ENCODE results near the gene RYR1. TPM values are rescaled to one million over a fixed set of nuclear protein-coding genes. Genes with fewer than 3 reads are reported as not detected.
"Not testable (repeated sequence)": the region's sequence is repeated elsewhere in the genome, so short reads cannot be mapped to it uniquely, and the experiment has no call there.

RYR1 gene
- total RNA-seq, 4 donors from 2014 or later, result 0.54 to 1.6 (median 0.61) TPM

GRCh38 chr19:38492181-38492813 is 58.8 kb downstream of the RYR1 start:
- Histone ChIP-seq H3K27ac (no peak overlapping the region), H3K36me3 (no peaks in the 10 kb centered on the region), H3K27me3 (no peaks in the 10 kb centered on the region), H3K9me3 (no peaks in the 10 kb centered on the region), H3K4me3 (replicated peaks in 1 of 3) (no peak overlapping the region), H3K4me1 (no peaks in the 10 kb centered on the region)
- no peak for TF ChIP-seq POLR2A (IDR thresholded peaks at IDR 0.05)
- no peak for TF ChIP-seq CTCF (IDR thresholded peaks at IDR 0.05)
- 83 to 85% methylated on average over 9 of the region's 9 CpGs for WGBS, 2 donors
- DNase-seq, result no peak
- intact Hi-C loops (cut with DNase I), result no loop called here

- no peaks in the 10 kb centered on the region for H3K27me3 ChIP-seq
- DNase-seq, result no peak
- no peak for TF ChIP-seq CTCF (IDR thresholded peaks at IDR 0.05)
- no peak for TF ChIP-seq POLR2A (IDR thresholded peaks at IDR 0.05)
- H3K9me3 ChIP-seq, result no peaks in the 10 kb centered on the region
- intact Hi-C loops (cut with DNase I), result no loop called here
- no peaks in the 10 kb centered on the region for H3K36me3 ChIP-seq
- no peak overlapping the region for H3K4me3 ChIP-seq (replicated peaks in 1 of 3)
- H3K27ac ChIP-seq, result no peak overlapping the region
- no peaks in the 10 kb centered on the region for H3K4me1 ChIP-seq
- 79 to 90% methylated on average over 13 to 20 of the region's 21 CpGs for WGBS, 2 donors
These were observed 60.9 kb downstream of the RYR1 start for GRCh38 chr19:38494379-38494778.

GRCh38 chr19:38495375-38495774 is 61.9 kb downstream of the RYR1 start:
- H3K27me3 ChIP-seq; H3K27ac ChIP-seq; H3K4me3 ChIP-seq (replicated peaks in 1 of 3); intact Hi-C loops (cut with DNase I); H3K4me1 ChIP-seq; H3K36me3 ChIP-seq; DNase-seq; H3K9me3 ChIP-seq: not testable (repeated sequence)
- WGBS, 2 donors, result 90 to 98% methylated on average over 2 of the region's 2 CpGs

GRCh38 chr19:38496116-38496515 is 62.6 kb downstream of the RYR1 start:
- Histone ChIP-seq H3K4me3 (replicated peaks in 1 of 3) (no peak overlapping the region), H3K36me3 (no peaks in the 10 kb centered on the region), H3K4me1 (no peaks in the 10 kb centered on the region), H3K9me3 (no peaks in the 10 kb centered on the region), H3K27ac (no peak overlapping the region), H3K27me3 (no peaks in the 10 kb centered on the region)
- 86 to 93% methylated on average over 7 to 15 of the region's 17 CpGs for WGBS, 2 donors
- DNase-seq, result no peak
- no peak for TF ChIP-seq POLR2A (IDR thresholded peaks at IDR 0.05)
- TF ChIP-seq CTCF (IDR thresholded peaks at IDR 0.05), result no peak
- intact Hi-C loops (cut with DNase I), result no loop called here

- WGBS, 2 donors, result 78 to 82% methylated on average over 20 to 27 of the region's 30 CpGs
- Histone ChIP-seq H3K27me3 (no peaks in the 10 kb centered on the region), H3K9me3 (no peaks in the 10 kb centered on the region), H3K4me3 (replicated peaks in 1 of 3) (no peak overlapping the region), H3K36me3 (no peaks in the 10 kb centered on the region), H3K27ac (no peak overlapping the region), H3K4me1 (no peaks in the 10 kb centered on the region)
- no peak for DNase-seq
- no peak for TF ChIP-seq CTCF (IDR thresholded peaks at IDR 0.05)
- TF ChIP-seq POLR2A (IDR thresholded peaks at IDR 0.05), result no peak
- intact Hi-C loops (cut with DNase I), result no loop called here
These were observed 63.4 kb downstream of the RYR1 start for GRCh38 chr19:38496603-38497487.

Data from thyroid gland (tissue), 4 donors.